Naive thymus-derived CD4-positive, alpha-beta T cell (primary cell): Measurements from ENCODE around the gene SH2D3C. TPM values are rescaled to one million over a fixed set of nuclear protein-coding genes. Genes with fewer than 3 reads are reported as not detected.

Source experiments
- ATAC-seq: fragments of 150-1000 bp; cut with Tn5 transposase; 2 replicates; pipeline ENCODE4 v1.10.0; 2021; ENCODE audit warnings: mild to moderate bottlenecking, moderate library complexity
- CTCF ChIA-PET: fragments of 350-600 bp; sonication (Branson Sonifier 250); formaldehyde crosslinking; loops from one replicate; lab custom pipeline; 2021; ENCODE audit warnings: antibody characterized with exemption; lab: Charles Lee
- POLR2A ChIA-PET: fragments of 350-600 bp; sonication (Branson Sonifier 250); formaldehyde crosslinking; loops from one replicate; lab custom pipeline; 2021; ENCODE audit warnings: antibody characterized with exemption, inconsistent platforms; lab: Charles Lee
- DNase-seq, 9 donors: peaks; one replicate each; pipeline versions ENCODE4 v3.0.0 to v3.0.0-alpha.2; 2020 to 2022; ENCODE audit warnings: mixed read lengths in 1 of 9
- H3K27ac ChIP-seq: one replicate; pipeline ENCODE4 v1.7.0; 2013; ENCODE audit warnings: mild to moderate bottlenecking, low read depth, low read length, moderate library complexity
- H3K27me3 ChIP-seq, 2 donors: one replicate each; pipeline ENCODE4 v1.7.0; 2013; ENCODE audit warnings: low read length in 2 of 2, mild to moderate bottlenecking in 2 of 2, moderate library complexity in 2 of 2; ENCODE audit not compliant: control insufficient read depth in 2 of 2, insufficient read depth in 2 of 2
- H3K36me3 ChIP-seq, 3 experiments: 1 replicate in 2 of 3; 2 replicates in 1 of 3; pipeline ENCODE4 v1.7.0; 2013; ENCODE audit warnings: low read length in 3 of 3, mild to moderate bottlenecking in 3 of 3, moderate library complexity in 1 of 3; ENCODE audit not compliant: insufficient read depth in 3 of 3, control insufficient read depth in 2 of 3
- H3K4me1 ChIP-seq, 2 donors: one replicate each; pipeline ENCODE4 v1.7.0; 2013; ENCODE audit warnings: low read length in 2 of 2, mild to moderate bottlenecking in 2 of 2, moderate library complexity in 1 of 2; ENCODE audit not compliant: control insufficient read depth in 2 of 2, insufficient read depth in 2 of 2
- H3K4me3 ChIP-seq: 2 replicates; pipeline ENCODE4 v1.7.0; 2013; ENCODE audit warnings: mild to moderate bottlenecking, low read length
- H3K9me3 ChIP-seq, 3 experiments: 1 replicate in 2 of 3; 2 replicates in 1 of 3; pipeline ENCODE4 v1.7.0; 2013; ENCODE audit warnings: low read length in 3 of 3; ENCODE audit not compliant: control insufficient read depth in 2 of 3
- H3K27ac Mint-ChIP-seq, 9 donors: one replicate each; pipeline ENCODE4 v1.8.0; 2020 to 2022; ENCODE audit warnings: mixed read lengths in 9 of 9, mild to moderate bottlenecking in 8 of 9, moderate library complexity in 5 of 9, inconsistent platforms in 2 of 9
- H3K27me3 Mint-ChIP-seq, 5 donors: one replicate each; pipeline ENCODE4 v1.8.0; 2021 to 2022; ENCODE audit warnings: mixed read lengths in 5 of 5, mild to moderate bottlenecking in 1 of 5
- H3K36me3 Mint-ChIP-seq, 5 donors: one replicate each; pipeline ENCODE4 v1.8.0; 2020 to 2022; ENCODE audit warnings: mixed read lengths in 5 of 5, mild to moderate bottlenecking in 3 of 5, inconsistent platforms in 1 of 5
- H3K4me1 Mint-ChIP-seq, 7 donors: one replicate each; pipeline ENCODE4 v1.8.0; 2020 to 2022; ENCODE audit warnings: mixed read lengths in 7 of 7, mild to moderate bottlenecking in 3 of 7, inconsistent platforms in 1 of 7
- H3K4me3 Mint-ChIP-seq, 10 donors: one replicate each; pipeline ENCODE4 v1.8.0; 2020 to 2022; ENCODE audit warnings: mild to moderate bottlenecking in 10 of 10, mixed read lengths in 10 of 10, moderate library complexity in 6 of 10, inconsistent platforms in 2 of 10
- H3K9me3 Mint-ChIP-seq, 11 donors: one replicate each; pipeline ENCODE4 v1.8.0; 2020 to 2022; ENCODE audit warnings: mixed read lengths in 11 of 11, mild to moderate bottlenecking in 4 of 11, inconsistent platforms in 1 of 11, moderate library complexity in 1 of 11
- intact Hi-C, 2 donors: fragments of 100-400 bp; cut with micrococcal nuclease; formaldehyde crosslinking; loops; one replicate each; pipeline ENCODE4 v1.15.1; 2023
- polyA plus RNA-seq, 2 donors: library from polyadenylated mRNA; unstranded; fragments of 300-500 nt; fragmentation: Illumina TruSeq; gene quantifications; one replicate each; pipeline ENCODE4 v1.2.3, GENCODE V29; 2021
- total RNA-seq, 6 experiments: library from RNA in 5 of 6; stranded (reverse) in 5 of 6; gene quantifications; 1 replicate in 5 of 6; 2 replicates in 1 of 6; pipeline ENCODE4 v1.2.3 and lab custom pipeline; 2021 to 2026

Gene SH2D3C
- total and polyA plus RNA-seq, 7 experiments from 2014 or later, result 20.9 to 72.9 (median 51.9) TPM

DNA sequence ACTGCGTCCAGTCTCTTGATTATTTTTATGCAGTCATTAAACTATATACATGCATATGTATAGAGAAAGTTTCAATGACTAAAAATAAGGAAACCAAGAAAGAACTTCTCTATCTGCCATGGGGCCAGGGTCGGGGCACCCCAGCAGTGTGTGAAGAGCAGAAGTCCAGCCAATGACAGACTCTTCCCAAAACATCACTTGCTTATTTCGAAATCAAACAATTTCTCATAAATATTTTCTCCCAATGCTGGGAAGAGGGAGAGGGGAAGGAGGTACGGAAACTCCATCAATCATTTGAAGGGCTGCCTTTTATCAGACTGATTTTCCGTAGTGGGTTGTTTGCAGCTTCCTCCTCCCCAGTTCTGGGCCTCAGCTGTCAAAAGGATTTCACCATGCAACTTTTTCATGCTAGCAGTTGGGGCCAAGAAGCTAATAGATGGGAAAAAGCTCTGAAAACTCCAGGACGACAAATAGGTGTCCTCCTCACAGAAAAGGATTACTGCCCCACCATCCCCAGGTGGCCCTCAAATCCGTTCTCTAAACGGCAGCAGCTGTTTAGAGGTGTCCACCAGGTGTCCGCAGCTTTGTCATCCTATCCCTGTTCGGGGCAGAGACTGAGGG, 23.6 kb upstream of the SH2D3C start:
- Mint-ChIP-seq H3K9me3 (peaks cover 0 to 2% (median 0%) of the 10 kb centered on the region in 11 donors), H3K36me3 (peaks cover 0 to 5% (median under 1%) of the 10 kb centered on the region in 5 donors), H3K27me3 (no peaks in the 10 kb centered on the region), H3K4me1 (peaks cover 12 to 38% (median 28%) of the 10 kb centered on the region in 7 donors), H3K4me3 (peak overlapping the region; percentile 81 to 95 (median 90)), H3K27ac (peak overlapping the region; percentile 72 to 89 (median 85))
- POLR2A ChIA-PET, result interaction anchor here (0.7 to 2.8 kb wide), 7 partner anchors 14 to 52 kb away, joined by 3 to 10 read pairs (median 3); partner anchors contain the start of gene CDK9
- ATAC-seq, result no peak
- no peak for DNase-seq
- Histone ChIP-seq H3K9me3 (no peaks in the 10 kb centered on the region), H3K27ac (peak overlapping the region; percentile 81), H3K4me3 (peak overlapping the region; percentile 67), H3K36me3 (peaks cover 0 to 22% (median 0%) of the 10 kb centered on the region in 3 experiments), H3K4me1 (peaks cover 19 to 24% of the 10 kb centered on the region in 2 donors), H3K27me3 (no peaks in the 10 kb centered on the region)
- intact Hi-C loops, result loop anchor here (1.0 to 5.0 kb wide), 10 partner anchors 16 to 326 kb away; partner anchors contain the start of genes ST6GALNAC4 (in 2 of the 2), TOR2A (in 2 of the 2), CDK9 (in 1 of the 2) and ENG (in 1 of the 2)
- CTCF ChIA-PET, result interaction anchor here (1.0 to 1.2 kb wide), 3 partner anchors 55 to 118 kb away, joined by 3 to 4 read pairs (median 3); partner anchors contain the start of gene TOR2A

DNA sequence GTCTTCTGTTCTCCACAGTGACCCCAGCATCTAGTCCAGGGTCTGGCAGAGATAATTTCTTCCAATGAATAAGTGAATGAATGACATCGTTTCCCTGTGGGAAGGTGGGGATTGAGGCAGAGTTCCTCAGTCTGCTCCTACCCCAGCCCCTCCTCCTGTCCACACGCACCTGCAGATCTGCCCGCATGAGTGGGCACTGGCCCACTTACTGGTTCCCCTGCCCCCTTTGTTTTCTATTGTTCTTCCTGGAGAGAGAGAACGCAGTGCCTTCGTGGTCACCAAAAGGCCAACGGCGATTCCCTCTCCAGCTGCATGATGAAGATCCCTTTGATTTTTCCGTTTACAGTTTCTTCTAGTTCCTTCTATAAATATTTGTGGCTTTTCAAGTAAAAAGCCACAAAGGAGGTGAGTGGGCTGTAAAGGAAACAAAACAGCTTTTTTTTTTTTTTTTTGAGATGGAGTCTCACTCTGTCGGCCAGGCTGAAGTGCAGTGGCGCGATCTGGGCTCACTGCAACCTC, 18.4 kb upstream of the SH2D3C start:
- H3K4me1 Mint-ChIP-seq, result peaks cover 13 to 33% (median 25%) of the 10 kb centered on the region in 7 donors
- intact Hi-C loops, result loop anchor here in 1 of 2 donors (1.0 kb wide), 1 partner anchor 11 kb away; the partner anchor contains the start of gene CDK9
- peaks cover 0 to 5% (median 0%) of the 10 kb centered on the region in 5 donors for H3K36me3 Mint-ChIP-seq
- ATAC-seq (peak; percentile 23), DNase-seq (no peak)
- Histone ChIP-seq H3K4me3 (no peak overlapping the region), H3K27ac (peak overlapping the region; percentile 16), H3K9me3 (no peaks in the 10 kb centered on the region), H3K4me1 (peaks cover 19 to 21% of the 10 kb centered on the region in 2 donors), H3K27me3 (no peaks in the 10 kb centered on the region), H3K36me3 (no peaks in the 10 kb centered on the region)
- CTCF ChIA-PET, result interaction anchor here (0.6 to 0.8 kb wide), 3 partner anchors 14 to 209 kb away, joined by 3 to 4 read pairs (median 3); no protein-coding TSS in a partner anchor
- no peaks in the 10 kb centered on the region for H3K27me3 Mint-ChIP-seq
- peak overlapping the region; percentile 46 to 78 (median 69) for H3K4me3 Mint-ChIP-seq
- POLR2A ChIA-PET, result interaction anchor here (0.6 to 3.8 kb wide), 6 partner anchors 11 to 343 kb away, joined by 3 to 34 read pairs (median 4); partner anchors contain the start of gene CDK9
- peak overlapping the region; percentile 69 to 94 (median 82) for H3K27ac Mint-ChIP-seq
- H3K9me3 Mint-ChIP-seq, result no peaks in the 10 kb centered on the region

DNA sequence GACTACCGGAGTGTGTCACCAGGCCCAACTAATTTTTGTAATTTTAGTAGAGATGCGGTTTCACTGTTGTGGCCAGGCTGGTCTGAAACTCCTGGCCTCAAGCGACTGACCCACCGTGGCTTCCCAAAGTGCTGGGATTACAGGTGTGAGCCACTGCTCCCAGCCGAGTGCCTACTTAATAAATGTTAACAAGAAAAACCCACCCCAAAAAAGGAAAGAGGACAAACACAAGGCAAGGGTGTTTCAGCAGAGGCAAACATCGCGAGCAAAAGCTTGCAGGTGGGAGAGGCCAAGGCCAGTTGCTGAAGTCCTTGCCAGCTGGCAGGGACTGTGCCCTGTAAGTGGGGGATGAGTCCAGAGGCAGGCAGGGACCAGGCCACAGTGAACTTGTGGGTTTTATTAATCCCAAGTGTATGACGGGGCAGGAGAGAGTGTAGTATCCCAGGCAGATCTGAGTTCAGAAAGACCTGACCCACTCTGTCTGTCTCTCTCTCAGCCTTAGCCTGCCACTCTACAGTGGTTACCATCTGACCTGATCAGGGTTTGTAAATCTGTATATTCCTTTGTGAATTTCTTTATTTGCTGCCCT, 17.9 kb upstream of the SH2D3C start:
- intact Hi-C loops, result no loop called here
- no peak overlapping the region for H3K4me3 ChIP-seq
- POLR2A ChIA-PET, result interaction anchor here (0.5 to 3.8 kb wide), 4 partner anchors 10 to 741 kb away, joined by 3 to 34 read pairs (median 6); partner anchors contain the start of gene CDK9
- ATAC-seq (peak; percentile 51), DNase-seq (no peak)
- H3K36me3 ChIP-seq, result peaks cover 0 to 6% (median 0%) of the 10 kb centered on the region in 3 experiments
- CTCF ChIA-PET, result interaction anchor here (0.6 to 0.8 kb wide), 2 partner anchors 14 to 30 kb away, joined by 3 read pairs; no protein-coding TSS in a partner anchor
- Mint-ChIP-seq H3K27ac (peak overlapping the region; percentile 69 to 94 (median 82)), H3K9me3 (no peaks in the 10 kb centered on the region), H3K36me3 (peaks cover 0 to 5% (median 0%) of the 10 kb centered on the region in 5 donors), H3K4me3 (peak overlapping the region; percentile 46 to 78 (median 69)), H3K4me1 (peaks cover 13 to 29% (median 22%) of the 10 kb centered on the region in 7 donors), H3K27me3 (no peaks in the 10 kb centered on the region)
- H3K27ac ChIP-seq, result no peak overlapping the region
- no peaks in the 10 kb centered on the region for H3K27me3 ChIP-seq
- H3K4me1 ChIP-seq, result peaks cover 19 to 21% of the 10 kb centered on the region in 2 donors
- H3K9me3 ChIP-seq, result no peaks in the 10 kb centered on the region

DNA sequence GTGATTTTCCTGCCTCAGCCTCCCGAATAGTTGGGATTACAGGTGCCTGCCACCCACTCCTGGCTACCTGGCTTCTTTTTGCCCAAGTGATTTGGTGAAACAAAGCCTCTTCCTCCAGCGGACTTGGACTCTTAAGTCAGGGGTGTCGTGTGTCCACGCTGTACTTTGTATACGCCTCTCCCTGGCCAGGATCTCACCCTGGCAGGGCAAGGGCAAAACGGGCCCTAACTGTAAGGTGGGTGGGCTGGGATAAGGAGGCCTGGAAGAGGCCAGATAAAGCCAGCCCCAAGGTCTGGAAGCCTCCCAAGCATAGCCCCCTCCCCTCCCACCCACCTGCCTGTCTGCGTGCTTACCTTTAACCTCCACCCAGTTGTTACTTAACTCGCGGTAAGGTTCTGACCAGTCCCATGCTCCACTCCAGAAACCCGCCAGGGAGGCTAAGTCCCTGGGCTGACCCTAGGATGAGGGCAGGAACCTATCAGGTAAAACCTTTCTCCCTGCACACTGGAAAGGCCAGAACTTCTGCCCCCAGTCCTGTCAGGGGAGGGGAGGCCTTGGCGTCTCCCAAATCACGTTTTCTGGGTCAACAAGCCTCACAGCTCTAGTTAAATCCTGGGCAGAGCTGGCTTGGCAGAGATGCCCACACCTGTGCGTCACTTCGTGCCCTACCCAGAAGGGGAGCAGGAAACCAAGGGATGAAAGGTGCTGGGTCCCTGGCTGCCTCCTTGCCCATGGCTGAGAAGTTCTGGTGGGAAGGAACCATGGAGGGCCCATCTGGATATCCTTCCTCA, 15.7 kb upstream of the SH2D3C start:
- ATAC-seq, result peak; percentile 16
- Mint-ChIP-seq H3K27ac (peak overlapping the region in 5 of 9 donors; percentile 8 to 67 (median 34)), H3K9me3 (no peaks in the 10 kb centered on the region), H3K27me3 (no peaks in the 10 kb centered on the region), H3K36me3 (peaks cover 0 to 17% (median 10%) of the 10 kb centered on the region in 5 donors), H3K4me1 (peaks cover 14 to 36% (median 31%) of the 10 kb centered on the region in 7 donors), H3K4me3 (no peak overlapping the region)
- Histone ChIP-seq H3K36me3 (peaks cover 4 to 27% (median 11%) of the 10 kb centered on the region in 3 experiments), H3K4me3 (no peak overlapping the region), H3K9me3 (no peaks in the 10 kb centered on the region), H3K27ac (no peak overlapping the region), H3K27me3 (no peaks in the 10 kb centered on the region), H3K4me1 (peaks cover 19 to 21% of the 10 kb centered on the region in 2 donors)
- POLR2A ChIA-PET, result no interaction called here
- intact Hi-C loops, result no loop called here
- no peak for DNase-seq
- CTCF ChIA-PET, result no interaction called here

DNA sequence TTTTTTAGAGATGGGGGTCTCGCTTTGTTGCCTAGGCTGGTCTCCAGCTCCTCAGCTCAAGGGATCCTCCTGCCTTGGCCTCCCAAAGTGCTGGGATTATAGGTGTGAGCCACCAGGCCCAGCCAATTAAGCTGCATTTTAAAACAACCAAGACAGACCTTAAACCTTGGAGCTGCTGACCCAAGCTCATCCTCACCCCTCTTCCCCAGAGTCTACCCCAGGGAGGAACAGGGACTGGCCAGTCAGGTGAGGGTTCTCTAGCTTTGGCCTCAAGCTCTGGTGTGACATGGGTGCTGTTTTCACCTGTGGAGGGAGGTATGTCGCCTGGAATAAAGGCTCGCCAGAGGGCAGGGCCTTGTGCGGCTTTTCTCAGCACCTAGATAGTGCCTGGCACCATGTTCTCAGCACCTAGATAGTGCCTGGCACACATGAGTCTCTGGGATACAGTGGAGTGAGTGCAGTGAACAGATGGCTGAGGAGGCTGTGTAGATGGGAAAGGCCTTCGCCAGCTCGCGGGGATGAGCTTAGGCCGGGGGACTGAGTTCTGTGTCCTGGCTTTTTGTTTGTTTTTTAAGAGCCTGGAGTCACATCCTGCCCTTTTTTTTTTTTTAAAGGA, 14.7 kb upstream of the SH2D3C start:
- no peaks in the 10 kb centered on the region for H3K27me3 Mint-ChIP-seq
- peaks cover 0 to 22% (median 12%) of the 10 kb centered on the region in 5 donors for H3K36me3 Mint-ChIP-seq
- H3K9me3 Mint-ChIP-seq, result no peaks in the 10 kb centered on the region
- peaks cover 21 to 24% of the 10 kb centered on the region in 2 donors for H3K4me1 ChIP-seq
- intact Hi-C loops, result no loop called here
- ATAC-seq (no peak), DNase-seq (no peak)
- peak overlapping the region in 4 of 9 donors; percentile 3 to 52 (median 35) for H3K27ac Mint-ChIP-seq
- H3K36me3 ChIP-seq, result peaks cover 11 to 37% (median 21%) of the 10 kb centered on the region in 3 experiments
- peaks cover 17 to 44% (median 33%) of the 10 kb centered on the region in 7 donors for H3K4me1 Mint-ChIP-seq
- H3K27ac ChIP-seq, result no peak overlapping the region
- H3K9me3 ChIP-seq, result no peaks in the 10 kb centered on the region
- ChIA-PET CTCF (interaction anchor here (0.7 to 1.2 kb wide), 2 partner anchors 10 to 20 kb away, joined by 3 to 5 read pairs; no protein-coding TSS in a partner anchor), POLR2A (interaction anchor here (0.7 to 1.4 kb wide), 5 partner anchors 11 to 286 kb away, joined by 3 to 5 read pairs (median 3); partner anchors contain the start of gene SH2D3C)
- H3K4me3 ChIP-seq, result no peak overlapping the region
- H3K27me3 ChIP-seq, result no peaks in the 10 kb centered on the region
- H3K4me3 Mint-ChIP-seq, result no peak overlapping the region
